ENCODE results near the gene TAS2R20.

The TAS2R20 gene

DNA sequence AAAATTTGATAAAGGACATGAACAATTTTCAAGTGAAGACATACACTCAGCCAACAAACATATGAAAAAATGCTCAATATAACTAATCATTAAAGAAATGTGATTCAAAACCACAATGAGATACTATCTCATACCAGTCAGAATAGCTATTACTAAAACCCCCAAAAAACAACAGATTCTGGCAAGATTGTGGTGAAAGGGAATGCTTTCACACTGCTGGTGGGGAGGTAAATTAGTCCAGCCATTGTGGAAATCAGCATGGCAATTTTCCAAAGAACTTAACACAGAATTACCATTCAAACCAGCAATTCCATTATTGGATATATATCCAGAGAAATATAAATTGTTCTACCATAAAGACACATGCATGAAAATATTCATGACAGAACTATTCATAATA is 40.4 kb downstream of the TAS2R20 start:
- DNase-seq (ENCODE audit: low read depth) = no peak

DNA sequence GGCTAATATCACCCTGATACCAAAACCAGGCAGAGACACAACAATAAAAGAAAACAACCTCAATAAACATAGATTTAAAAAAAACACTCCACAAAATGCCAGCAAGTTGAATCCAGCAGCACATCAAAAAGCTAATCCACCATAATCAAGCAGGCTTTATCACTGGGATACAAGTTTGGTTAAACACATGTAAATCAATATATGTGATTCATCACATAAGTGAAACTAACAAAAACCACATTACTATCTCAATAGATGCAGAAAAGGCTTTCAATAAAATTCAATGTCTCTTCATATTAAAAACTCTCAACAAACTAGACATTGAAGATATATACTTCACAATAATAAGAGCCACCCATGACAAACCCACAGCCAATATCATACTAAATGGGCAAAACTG is 42.0 kb downstream of the TAS2R20 start:
- no peak for DNase-seq (ENCODE audit: low read depth)

GRCh38 chr12:10952645-10953044 is 45.5 kb downstream of the TAS2R20 start:
- no peak for DNase-seq (ENCODE audit: low read depth)

Measured in stimulated activated CD8-positive, alpha-beta memory T cell treated with anti-CD3 and anti-CD28 coated beads, Interleukin-7, amount 100 ng/mL, for 24 hours (primary cell).